Measurements from ENCODE around the gene KANK2. TPM values are rescaled to one million over a fixed set of nuclear protein-coding genes. Genes with fewer than 3 reads are reported as not detected.

Gene KANK2
- total and polyA plus RNA-seq, 2 of the 8 experiments (the other 6 are each of a cell fraction or from before 2014, with no cell fraction given): 25.2 to 42.3 TPM

GRCh38 chr19:11165486-11166030, 31.8 kb downstream of the KANK2 start (continued):
- TF ChIP-seq CHD7 (IDR thresholded peaks at IDR 0.05; ENCODE audit: insufficient replicate concordance, low read length) (no peak), POLR2AphosphoS5 (IDR thresholded peaks at IDR 0.05; ENCODE audit: low read depth, low read length) (no peak)

Data from H1 (cell line).